Neural cell (in vitro differentiated cells): Measurements from ENCODE around the gene COL20A1.

Source experiments
- EP300 ChIP-seq: fragments of 450-650 bp; conservative IDR thresholded peaks from 2 replicates; pipeline ENCODE4 v1.6.1; 2014; ENCODE audit warnings: antibody characterized with exemption, mild to moderate bottlenecking, moderate library complexity; ENCODE audit not compliant: poor library complexity, severe bottlenecking
- TF ChIP-seq, protein P1 (sequence below): fragments of 450-650 bp; IDR thresholded peaks from 2 replicates; pipeline ENCODE4 v1.5.1; 2014; ENCODE audit warnings: antibody characterized with exemption, mild to moderate bottlenecking, moderate library complexity; ENCODE audit not compliant: poor library complexity, severe bottlenecking

DNA sequence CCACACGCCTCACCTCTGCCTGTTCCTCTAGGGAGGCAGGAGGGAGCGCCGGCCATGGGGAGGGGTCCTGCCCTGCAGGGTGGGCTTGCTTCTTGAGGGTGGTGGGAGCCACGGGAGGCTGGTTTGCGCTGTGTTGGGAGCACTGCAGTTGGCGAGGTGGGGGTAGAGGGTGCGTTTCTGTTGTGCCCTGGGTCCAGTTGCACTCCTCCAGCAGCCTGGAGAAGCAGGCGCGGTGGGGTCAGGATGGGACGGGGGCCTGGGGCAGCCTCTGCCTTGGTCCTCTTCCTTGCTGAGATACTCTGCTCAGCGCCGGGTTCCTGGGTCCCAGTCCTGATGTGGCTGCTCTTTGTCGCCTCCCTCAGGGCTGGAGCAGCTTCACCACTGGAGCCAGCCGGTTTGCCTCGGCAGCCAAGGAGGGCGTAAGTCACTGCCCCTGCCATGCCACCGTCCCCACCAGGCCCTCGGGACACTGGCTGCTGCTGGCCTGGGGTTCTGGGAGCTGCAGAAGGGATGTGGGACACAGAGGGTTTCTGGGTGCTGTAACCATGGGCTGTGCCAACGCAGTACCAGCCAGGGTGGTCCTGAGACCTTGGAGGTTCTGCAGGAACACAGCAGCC, 11.9 kb upstream of the COL20A1 start:
- TF ChIP-seq, protein P1, sequence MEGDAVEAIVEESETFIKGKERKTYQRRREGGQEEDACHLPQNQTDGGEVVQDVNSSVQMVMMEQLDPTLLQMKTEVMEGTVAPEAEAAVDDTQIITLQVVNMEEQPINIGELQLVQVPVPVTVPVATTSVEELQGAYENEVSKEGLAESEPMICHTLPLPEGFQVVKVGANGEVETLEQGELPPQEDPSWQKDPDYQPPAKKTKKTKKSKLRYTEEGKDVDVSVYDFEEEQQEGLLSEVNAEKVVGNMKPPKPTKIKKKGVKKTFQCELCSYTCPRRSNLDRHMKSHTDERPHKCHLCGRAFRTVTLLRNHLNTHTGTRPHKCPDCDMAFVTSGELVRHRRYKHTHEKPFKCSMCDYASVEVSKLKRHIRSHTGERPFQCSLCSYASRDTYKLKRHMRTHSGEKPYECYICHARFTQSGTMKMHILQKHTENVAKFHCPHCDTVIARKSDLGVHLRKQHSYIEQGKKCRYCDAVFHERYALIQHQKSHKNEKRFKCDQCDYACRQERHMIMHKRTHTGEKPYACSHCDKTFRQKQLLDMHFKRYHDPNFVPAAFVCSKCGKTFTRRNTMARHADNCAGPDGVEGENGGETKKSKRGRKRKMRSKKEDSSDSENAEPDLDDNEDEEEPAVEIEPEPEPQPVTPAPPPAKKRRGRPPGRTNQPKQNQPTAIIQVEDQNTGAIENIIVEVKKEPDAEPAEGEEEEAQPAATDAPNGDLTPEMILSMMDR = peak; percentile 34
- no peak for TF ChIP-seq EP300
